NCI-H82 (cell line): ENCODE results near the gene CCDC81.

Source experiments
- DNase-seq: peaks from one replicate; lab custom pipeline; 2025; lab: John Stamatoyannopoulos, UW

CCDC81 gene

GRCh38 chr11:86464509-86465221, 90.0 kb downstream of the CCDC81 start:
- DNase-seq = no peak

DNA sequence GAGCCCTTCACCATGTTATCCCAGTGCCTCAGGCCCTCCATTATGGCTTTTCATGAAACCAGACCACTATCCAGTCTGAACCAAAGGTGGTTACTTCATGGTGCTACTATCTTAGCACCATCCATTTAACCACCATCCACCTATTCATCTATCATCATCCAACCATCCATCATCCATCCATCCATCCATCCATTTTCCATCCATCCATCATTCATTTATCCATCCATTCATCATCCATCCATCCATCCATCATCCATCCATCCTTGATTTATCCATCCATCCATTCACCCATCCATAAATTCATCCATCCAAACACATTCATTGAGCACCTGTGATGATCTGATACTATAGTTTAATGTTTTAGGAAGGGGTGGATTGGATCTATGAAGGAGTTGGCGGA, 93.5 kb downstream of the CCDC81 start:
- no peak for DNase-seq

GRCh38 chr11:86469491-86470388, 95.1 kb downstream of the CCDC81 start:
- DNase-seq = no peak
